ENCODE results near the gene KRTAP10-3. TPM values are rescaled to one million over a fixed set of nuclear protein-coding genes. Genes with fewer than 3 reads are reported as not detected.

KRTAP10-3 gene
- total RNA-seq, 1 experiment from 2014 or later: not detected

DNA sequence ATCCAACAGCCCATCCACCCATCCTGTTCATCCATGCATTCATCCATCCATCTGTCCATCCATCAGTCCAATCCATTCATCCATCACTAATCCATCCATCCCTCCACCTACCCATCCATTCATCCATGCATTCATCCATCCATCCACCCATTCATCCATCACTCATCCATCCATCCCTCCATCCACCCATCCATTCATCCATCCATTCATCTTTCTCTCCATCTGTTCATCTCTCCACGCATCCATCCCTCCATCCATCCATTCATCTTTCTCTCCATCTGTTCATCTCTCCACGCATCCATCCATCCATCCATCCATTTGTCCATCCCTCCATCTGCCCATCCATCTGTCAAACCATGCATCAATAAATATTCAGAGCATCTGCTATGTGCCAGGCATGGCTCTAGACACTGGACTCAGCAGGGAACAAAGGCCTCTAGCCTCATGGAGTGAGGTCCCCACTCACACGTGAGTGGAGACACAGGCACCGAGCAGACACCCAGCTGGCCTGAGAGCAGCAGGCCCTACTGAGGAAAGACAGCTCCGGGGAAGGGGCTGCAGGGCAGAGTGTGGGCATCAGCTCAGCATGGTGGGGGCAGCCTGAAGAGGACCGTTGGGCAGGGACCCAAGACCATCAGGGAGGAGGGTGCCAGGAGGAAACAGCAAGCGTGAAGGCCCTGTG lies 28.2 kb downstream of the KRTAP10-3 start:
- H3K9me2 ChIP-seq (replicated peaks; ENCODE audit: low read length): no peaks in the 10 kb centered on the region
- no peaks in the 10 kb centered on the region for H3F3A ChIP-seq (ENCODE audit: low read length, unreplicated experiment)
- TF ChIP-seq EZH2 (IDR thresholded peaks at IDR 0.05; ENCODE audit: low read length, unreplicated experiment): no peak
- TF ChIP-seq EZH2phosphoT487 (IDR thresholded peaks at IDR 0.05; ENCODE audit: borderline replicate concordance, low read length): no peak
- TF ChIP-seq, protein P1, sequence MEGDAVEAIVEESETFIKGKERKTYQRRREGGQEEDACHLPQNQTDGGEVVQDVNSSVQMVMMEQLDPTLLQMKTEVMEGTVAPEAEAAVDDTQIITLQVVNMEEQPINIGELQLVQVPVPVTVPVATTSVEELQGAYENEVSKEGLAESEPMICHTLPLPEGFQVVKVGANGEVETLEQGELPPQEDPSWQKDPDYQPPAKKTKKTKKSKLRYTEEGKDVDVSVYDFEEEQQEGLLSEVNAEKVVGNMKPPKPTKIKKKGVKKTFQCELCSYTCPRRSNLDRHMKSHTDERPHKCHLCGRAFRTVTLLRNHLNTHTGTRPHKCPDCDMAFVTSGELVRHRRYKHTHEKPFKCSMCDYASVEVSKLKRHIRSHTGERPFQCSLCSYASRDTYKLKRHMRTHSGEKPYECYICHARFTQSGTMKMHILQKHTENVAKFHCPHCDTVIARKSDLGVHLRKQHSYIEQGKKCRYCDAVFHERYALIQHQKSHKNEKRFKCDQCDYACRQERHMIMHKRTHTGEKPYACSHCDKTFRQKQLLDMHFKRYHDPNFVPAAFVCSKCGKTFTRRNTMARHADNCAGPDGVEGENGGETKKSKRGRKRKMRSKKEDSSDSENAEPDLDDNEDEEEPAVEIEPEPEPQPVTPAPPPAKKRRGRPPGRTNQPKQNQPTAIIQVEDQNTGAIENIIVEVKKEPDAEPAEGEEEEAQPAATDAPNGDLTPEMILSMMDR (conservative IDR thresholded peaks at IDR 0.05; ENCODE audit: low read depth, low read length): no peak
- intact Hi-C loops (cut with micrococcal nuclease): no loop called here
- no peaks in the 10 kb centered on the region; the same call in 1 of the 2 replicates for H3K36me3 ChIP-seq (ENCODE audit: low read depth, low read length)
- H2AFZ ChIP-seq (ENCODE audit: low read length): no peak overlapping the region
- ChIA-PET POLR2A (ENCODE audit: unreplicated experiment) (no interaction called here), CTCF (no interaction called here)
- H3K27ac ChIP-seq (ENCODE audit: low read length): no peak overlapping the region
- H3K4me2 ChIP-seq (ENCODE audit: low read length): no peak overlapping the region
- H3K27me3 ChIP-seq (ENCODE audit: low read length): no peaks in the 10 kb centered on the region
- H3K9ac ChIP-seq (ENCODE audit: low read length): no peak overlapping the region
- no peaks in the 10 kb centered on the region for H4K20me1 ChIP-seq (ENCODE audit: low read length)
- DNase-seq (no peak), ATAC-seq (no peak)
- no peak overlapping the region for H3K4me3 ChIP-seq (ENCODE audit: low read length)
- H3K79me2 ChIP-seq (ENCODE audit: low read length): no peaks in the 10 kb centered on the region
- H3K4me1 ChIP-seq (ENCODE audit: insufficient read depth, low read length): no peaks in the 10 kb centered on the region
- H3K9me3 ChIP-seq (ENCODE audit: low read length): no peaks in the 10 kb centered on the region
- BruUV-seq (replicated peaks): no TSS peak

DNA sequence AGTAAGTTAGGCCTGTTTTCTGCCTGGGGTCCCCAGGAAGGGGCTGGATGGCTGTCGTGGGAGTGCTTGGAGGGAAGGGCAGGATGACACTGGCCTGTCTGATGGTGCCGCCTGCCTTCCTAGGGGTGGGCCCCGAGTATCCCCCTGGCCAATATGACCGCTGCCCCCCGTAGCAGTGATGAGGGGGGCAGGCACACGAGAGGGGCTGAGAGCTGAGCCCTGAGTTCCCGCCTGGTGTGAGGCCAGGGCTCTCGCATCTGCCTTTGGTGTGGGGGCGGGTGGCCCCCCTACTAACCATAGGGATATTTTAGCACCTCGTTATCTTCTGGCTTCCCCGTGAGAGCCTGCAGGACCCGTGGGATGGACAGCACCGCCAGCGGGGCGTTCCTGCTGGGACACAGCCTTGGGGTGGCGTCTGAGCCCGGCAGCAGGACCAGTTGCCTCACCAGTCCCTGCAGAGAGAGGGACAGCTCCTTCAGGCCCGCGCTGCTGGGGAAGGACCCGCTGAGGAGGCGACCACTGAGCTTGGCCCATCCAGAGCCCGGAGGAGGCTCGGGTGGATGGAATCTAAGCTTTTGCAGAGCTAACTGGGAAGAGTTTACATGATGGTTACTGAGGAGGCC lies 29.0 kb downstream of the KRTAP10-3 start:
- no peak overlapping the region for H3K4me2 ChIP-seq (ENCODE audit: low read length)
- H3K9me3 ChIP-seq (ENCODE audit: low read length): peaks cover 6% of the 10 kb centered on the region; the same call in 1 of the 2 replicates
- ATAC-seq (no peak), DNase-seq (no peak)
- H3K4me3 ChIP-seq (ENCODE audit: low read length): no peak overlapping the region
- TF ChIP-seq EZH2 (IDR thresholded peaks at IDR 0.05; ENCODE audit: low read length, unreplicated experiment) (no peak), EZH2phosphoT487 (IDR thresholded peaks at IDR 0.05; ENCODE audit: borderline replicate concordance, low read length) (no peak)
- TF ChIP-seq, protein P1 (conservative IDR thresholded peaks at IDR 0.05; ENCODE audit: low read depth, low read length): no peak
- H3K4me1 ChIP-seq (ENCODE audit: insufficient read depth, low read length): no peaks in the 10 kb centered on the region
- no peaks in the 10 kb centered on the region for H4K20me1 ChIP-seq (ENCODE audit: low read length)
- H3F3A ChIP-seq (ENCODE audit: low read length, unreplicated experiment): no peaks in the 10 kb centered on the region
- no peaks in the 10 kb centered on the region for H3K79me2 ChIP-seq (ENCODE audit: low read length)
- H3K9me2 ChIP-seq (replicated peaks; ENCODE audit: low read length): no peaks in the 10 kb centered on the region
- no TSS peak for BruUV-seq (replicated peaks)
- no peak overlapping the region for H2AFZ ChIP-seq (ENCODE audit: low read length)
- no peak overlapping the region for H3K27ac ChIP-seq (ENCODE audit: low read length)
- intact Hi-C loops (cut with micrococcal nuclease): no loop called here
- H3K27me3 ChIP-seq (ENCODE audit: low read length): no peaks in the 10 kb centered on the region
- no peak overlapping the region for H3K9ac ChIP-seq (ENCODE audit: low read length)
- no peaks in the 10 kb centered on the region; the same call in 1 of the 2 replicates for H3K36me3 ChIP-seq (ENCODE audit: low read depth, low read length)
- ChIA-PET CTCF (no interaction called here), POLR2A (ENCODE audit: unreplicated experiment) (no interaction called here)

DNA sequence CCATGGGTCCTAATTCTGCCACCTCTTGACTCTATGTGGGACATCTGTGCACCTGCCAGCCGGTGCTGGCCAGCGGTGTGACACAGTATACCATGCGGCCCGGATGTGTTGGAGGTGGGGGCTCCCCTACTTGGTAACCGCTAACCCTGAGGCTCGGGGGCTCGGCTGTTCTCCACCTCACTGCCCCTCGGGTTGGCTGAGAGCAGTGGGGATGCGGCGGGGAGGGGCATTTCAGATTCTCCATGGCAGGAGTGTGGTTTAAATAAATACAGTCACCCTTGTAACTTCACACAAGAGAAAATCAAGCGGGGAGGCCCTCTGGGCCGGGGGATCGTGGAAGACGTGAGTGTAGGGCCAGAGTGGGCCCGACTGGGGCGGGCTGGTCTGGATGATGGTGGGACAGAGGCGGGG lies 29.6 kb downstream of the KRTAP10-3 start:
- ChIA-PET POLR2A (ENCODE audit: unreplicated experiment) (no interaction called here), CTCF (no interaction called here)
- TF ChIP-seq, protein P1 (conservative IDR thresholded peaks at IDR 0.05; ENCODE audit: low read depth, low read length): no peak
- TF ChIP-seq EZH2 (IDR thresholded peaks at IDR 0.05; ENCODE audit: low read length, unreplicated experiment): no peak
- TF ChIP-seq EZH2phosphoT487 (IDR thresholded peaks at IDR 0.05; ENCODE audit: borderline replicate concordance, low read length): no peak
- Histone ChIP-seq H3K9ac (ENCODE audit: low read length) (no peak overlapping the region), H3K9me3 (ENCODE audit: low read length) (peaks cover 8% of the 10 kb centered on the region; the same call in 1 of the 2 replicates), H3K27me3 (ENCODE audit: low read length) (no peaks in the 10 kb centered on the region), H3K4me1 (ENCODE audit: insufficient read depth, low read length) (no peaks in the 10 kb centered on the region), H3K4me3 (ENCODE audit: low read length) (no peak overlapping the region), H4K20me1 (ENCODE audit: low read length) (no peaks in the 10 kb centered on the region), H3K9me2 (replicated peaks; ENCODE audit: low read length) (no peaks in the 10 kb centered on the region), H2AFZ (ENCODE audit: low read length) (no peak overlapping the region), H3K79me2 (ENCODE audit: low read length) (no peaks in the 10 kb centered on the region), H3K4me2 (ENCODE audit: low read length) (no peak overlapping the region), H3K27ac (ENCODE audit: low read length) (no peak overlapping the region), H3K36me3 (ENCODE audit: low read depth, low read length) (no peaks in the 10 kb centered on the region; the same call in 1 of the 2 replicates), H3F3A (ENCODE audit: low read length, unreplicated experiment) (no peaks in the 10 kb centered on the region)
- ATAC-seq (no peak), DNase-seq (no peak)
- BruUV-seq (replicated peaks): no TSS peak
- intact Hi-C loops (cut with micrococcal nuclease): no loop called here

All from PC-3 (cell line).